OCI-LY1 (cell line): ENCODE measurements around the gene ACTN4.
"Not testable (repeated sequence)": the region's sequence is repeated elsewhere in the genome, so short reads cannot be mapped to it uniquely, and the experiment has no call there.

Source experiments
- CTCF ChIP-seq: fragments of 200-600 bp; sonication (generic), shearing (Covaris generic); IDR thresholded peaks from 2 replicates; pipeline ENCODE4 v1.5.1; 2017; ENCODE audit warnings: mild to moderate bottlenecking, antibody characterized with exemption, low read length, moderate library complexity, mixed read lengths
- EZH2 ChIP-seq: fragments of 200-600 bp; sonication (generic), shearing (Covaris generic); IDR thresholded peaks from 2 replicates; pipeline ENCODE4 v1.8.0; 2017; ENCODE audit warnings: borderline replicate concordance, mixed run types, mild to moderate bottlenecking, antibody characterized with exemption, low read length, moderate library complexity, mixed read lengths

GRCh38 chr19:38631811-38632475 is 15.5 kb upstream of the ACTN4 start:
- not testable (repeated sequence) for TF ChIP-seq EZH2, CTCF
